VCaP (cell line): ENCODE results near the gene AGR3.

Source experiments
- H3K27ac ChIP-seq: fragments of 450-650 bp; 2 replicates; pipeline ENCODE4 v1.5.1; 2017
- TF ChIP-seq, protein P1 (sequence below): fragments of 450-650 bp; conservative IDR thresholded peaks from 2 replicates; pipeline ENCODE4 v1.5.1; 2017; ENCODE audit warnings: mild to moderate bottlenecking, moderate library complexity

Gene AGR3

DNA sequence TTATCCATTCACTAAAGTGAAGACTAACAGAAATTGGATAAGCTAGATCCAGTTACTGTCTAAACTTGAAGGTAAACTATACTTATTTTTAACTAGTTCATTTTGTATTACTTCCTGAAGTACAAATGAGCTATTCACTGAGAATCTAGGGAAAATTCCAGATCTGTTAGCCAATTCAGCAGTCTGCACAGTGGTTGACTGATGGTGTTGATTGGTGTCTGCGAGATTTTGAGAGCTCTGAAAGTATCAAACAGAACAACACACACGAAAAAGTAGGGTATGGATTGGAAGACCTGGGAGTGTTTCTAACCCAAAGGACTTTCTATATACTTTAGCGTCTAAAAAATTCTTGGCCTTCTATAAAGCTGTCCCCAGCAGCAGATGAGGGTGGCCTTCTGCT, 43.4 kb downstream of the AGR3 start:
- TF ChIP-seq, protein P1, sequence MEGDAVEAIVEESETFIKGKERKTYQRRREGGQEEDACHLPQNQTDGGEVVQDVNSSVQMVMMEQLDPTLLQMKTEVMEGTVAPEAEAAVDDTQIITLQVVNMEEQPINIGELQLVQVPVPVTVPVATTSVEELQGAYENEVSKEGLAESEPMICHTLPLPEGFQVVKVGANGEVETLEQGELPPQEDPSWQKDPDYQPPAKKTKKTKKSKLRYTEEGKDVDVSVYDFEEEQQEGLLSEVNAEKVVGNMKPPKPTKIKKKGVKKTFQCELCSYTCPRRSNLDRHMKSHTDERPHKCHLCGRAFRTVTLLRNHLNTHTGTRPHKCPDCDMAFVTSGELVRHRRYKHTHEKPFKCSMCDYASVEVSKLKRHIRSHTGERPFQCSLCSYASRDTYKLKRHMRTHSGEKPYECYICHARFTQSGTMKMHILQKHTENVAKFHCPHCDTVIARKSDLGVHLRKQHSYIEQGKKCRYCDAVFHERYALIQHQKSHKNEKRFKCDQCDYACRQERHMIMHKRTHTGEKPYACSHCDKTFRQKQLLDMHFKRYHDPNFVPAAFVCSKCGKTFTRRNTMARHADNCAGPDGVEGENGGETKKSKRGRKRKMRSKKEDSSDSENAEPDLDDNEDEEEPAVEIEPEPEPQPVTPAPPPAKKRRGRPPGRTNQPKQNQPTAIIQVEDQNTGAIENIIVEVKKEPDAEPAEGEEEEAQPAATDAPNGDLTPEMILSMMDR = no peak

DNA sequence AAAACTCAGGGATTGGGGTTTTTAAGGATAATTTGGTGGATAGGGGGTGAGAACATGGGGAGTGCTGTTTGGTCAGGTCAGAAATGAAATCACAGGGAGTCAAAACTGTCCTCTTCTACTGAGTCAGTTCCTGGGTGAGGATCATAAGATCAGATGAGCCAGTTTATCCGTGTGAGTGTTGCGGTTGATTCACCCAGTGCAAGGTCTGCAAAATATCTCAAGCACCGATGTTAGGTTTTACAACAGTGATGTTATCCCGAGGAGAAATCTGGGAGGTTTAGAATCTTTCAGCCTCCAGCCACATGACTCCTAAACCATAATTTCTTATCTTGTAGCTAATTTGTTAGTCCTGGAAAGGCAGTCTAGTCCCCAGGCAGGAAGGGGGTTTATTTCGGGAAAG, 45.3 kb downstream of the AGR3 start:
- TF ChIP-seq, protein P1 = no peak
- no peak overlapping the region for H3K27ac ChIP-seq

More for the DNA sequence above, 43.4 kb downstream of the AGR3 start:
- no peak overlapping the region for H3K27ac ChIP-seq

- TF ChIP-seq, protein P1 = no peak
- H3K27ac ChIP-seq = peak overlapping the region; percentile 78
Observed at GRCh38 chr7:16833373-16833772, 48.4 kb downstream of the AGR3 start.

DNA sequence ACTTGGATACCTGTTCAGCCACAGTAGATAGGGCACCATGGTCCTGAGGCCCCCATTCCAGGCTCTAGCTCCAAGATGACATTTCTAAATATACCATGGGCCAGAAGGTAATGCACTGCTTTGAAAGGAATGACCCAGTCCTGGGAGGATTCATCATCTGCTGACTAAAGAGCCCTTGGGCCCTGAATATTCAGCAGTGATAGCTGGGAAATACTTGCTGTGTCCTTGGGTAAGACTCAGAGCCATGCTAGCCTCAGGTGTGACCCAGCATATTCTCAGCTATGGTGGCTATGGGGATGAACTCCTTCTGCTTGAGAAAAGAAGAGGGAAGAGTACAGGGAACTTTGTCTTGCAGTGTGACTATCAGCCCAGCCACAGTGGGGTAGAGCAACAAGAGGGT, 55.7 kb downstream of the AGR3 start:
- TF ChIP-seq, protein P1 = no peak
- no peak overlapping the region; the same call in 1 of the 2 replicates for H3K27ac ChIP-seq

GRCh38 chr7:16822029-16822428, 59.8 kb downstream of the AGR3 start:
- H3K27ac ChIP-seq = peak overlapping the region; percentile 86
- TF ChIP-seq, protein P1 = no peak

GRCh38 chr7:16818732-16819131, 63.1 kb downstream of the AGR3 start:
- no peak overlapping the region for H3K27ac ChIP-seq
- TF ChIP-seq, protein P1 = no peak

DNA sequence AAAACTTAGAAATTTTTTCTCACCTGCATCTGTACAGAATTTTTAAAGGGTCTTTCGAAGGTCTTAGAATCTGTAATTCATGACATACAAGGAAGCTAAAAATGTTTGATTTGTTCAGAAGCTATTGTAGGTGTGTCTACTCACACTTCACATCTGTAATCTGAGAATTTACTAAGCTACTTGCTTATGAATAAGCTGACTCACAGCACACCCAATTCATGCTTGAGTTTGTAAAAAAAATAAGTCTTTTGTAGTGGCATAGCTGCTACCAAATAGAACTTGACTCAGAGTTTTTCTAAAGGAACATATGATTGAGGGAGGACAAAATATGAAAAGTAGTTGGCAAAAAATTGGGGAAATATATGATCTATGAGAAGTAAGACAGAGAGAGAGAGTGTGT, 64.2 kb downstream of the AGR3 start:
- TF ChIP-seq, protein P1 = no peak
- peak overlapping the region; percentile 87 for H3K27ac ChIP-seq
